MV-4-11 (cell line): ENCODE results near the gene POLL.
A peak's percentile ranks its signal among the peaks of the same experiment; 100 is the strongest.

Experiments
- DNase-seq: peaks from one replicate; lab custom pipeline; 2025; lab: John Stamatoyannopoulos, UW

The POLL gene

DNA sequence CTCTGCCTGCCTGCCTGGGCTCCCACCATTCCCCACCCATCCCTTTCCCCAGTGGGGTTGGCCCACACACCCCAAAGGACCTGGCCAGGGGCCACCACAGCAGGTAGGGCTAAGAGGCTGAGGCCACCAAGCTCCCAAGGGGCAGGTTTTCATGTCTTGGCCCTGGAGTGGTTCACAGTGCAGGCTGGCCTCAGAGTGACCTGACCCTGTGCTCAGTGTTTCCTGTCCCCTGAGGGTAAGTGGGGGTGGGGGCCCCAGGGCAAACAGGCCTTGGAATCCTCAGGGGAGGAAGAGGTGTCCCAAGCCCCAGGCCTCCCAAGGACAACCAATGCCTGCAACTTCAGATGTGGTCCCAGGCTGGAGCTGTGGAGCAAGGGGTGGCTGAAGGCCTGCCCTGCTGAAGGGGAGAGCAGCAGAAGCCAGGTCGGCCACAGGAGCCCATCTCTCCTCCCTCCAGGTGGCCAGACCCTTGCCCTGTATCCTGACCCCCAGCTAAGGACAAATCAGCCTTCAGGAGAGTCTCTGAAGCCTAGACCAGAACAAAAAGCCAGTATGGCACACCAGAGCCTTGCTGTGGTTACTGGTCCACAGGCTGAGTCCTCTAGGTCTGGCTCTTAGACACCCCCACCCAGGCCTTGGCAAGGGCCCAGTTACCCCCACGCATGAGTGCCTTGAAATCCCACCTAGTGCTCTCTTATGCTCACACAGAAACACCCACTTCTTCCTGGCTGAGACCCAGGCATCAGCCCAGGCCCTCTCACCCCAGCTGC lies 27.6 kb downstream of the POLL start:
- DNase-seq, result no peak

DNA sequence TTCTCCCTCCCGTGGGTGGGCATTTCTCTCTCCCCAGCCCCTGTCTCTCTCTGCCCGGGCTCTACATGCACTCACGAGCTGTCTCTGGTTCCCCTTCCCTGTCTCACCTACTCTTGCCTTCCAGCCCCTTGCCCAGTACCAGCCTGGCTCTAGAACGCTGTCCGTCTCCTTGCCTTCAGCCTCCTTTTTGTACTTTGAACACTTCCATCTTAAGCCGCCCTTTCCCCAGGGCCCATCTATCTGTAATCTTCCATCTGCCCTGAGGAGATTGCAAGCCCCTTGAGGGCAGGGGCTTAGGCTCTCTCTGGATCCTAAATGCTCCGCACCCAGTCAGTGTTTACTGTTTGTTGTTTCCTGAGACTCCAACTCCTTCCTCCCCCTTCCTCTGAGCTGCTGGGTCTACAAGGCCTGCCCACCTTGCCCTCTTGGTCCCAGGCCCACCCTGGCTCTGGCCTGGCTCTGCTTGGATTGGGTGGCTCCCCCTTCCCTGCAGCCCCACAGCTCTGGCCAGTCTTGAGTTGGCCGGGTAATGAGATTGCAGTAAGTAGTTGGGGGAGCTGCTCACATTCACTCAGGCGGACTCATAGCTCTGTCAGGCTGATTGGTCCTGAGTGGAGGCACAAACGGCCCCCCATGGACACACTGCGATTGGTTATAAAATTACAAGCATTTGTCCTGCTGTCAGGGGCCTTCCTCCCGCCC lies 28.3 kb downstream of the POLL start:
- DNase-seq, result no peak

DNA sequence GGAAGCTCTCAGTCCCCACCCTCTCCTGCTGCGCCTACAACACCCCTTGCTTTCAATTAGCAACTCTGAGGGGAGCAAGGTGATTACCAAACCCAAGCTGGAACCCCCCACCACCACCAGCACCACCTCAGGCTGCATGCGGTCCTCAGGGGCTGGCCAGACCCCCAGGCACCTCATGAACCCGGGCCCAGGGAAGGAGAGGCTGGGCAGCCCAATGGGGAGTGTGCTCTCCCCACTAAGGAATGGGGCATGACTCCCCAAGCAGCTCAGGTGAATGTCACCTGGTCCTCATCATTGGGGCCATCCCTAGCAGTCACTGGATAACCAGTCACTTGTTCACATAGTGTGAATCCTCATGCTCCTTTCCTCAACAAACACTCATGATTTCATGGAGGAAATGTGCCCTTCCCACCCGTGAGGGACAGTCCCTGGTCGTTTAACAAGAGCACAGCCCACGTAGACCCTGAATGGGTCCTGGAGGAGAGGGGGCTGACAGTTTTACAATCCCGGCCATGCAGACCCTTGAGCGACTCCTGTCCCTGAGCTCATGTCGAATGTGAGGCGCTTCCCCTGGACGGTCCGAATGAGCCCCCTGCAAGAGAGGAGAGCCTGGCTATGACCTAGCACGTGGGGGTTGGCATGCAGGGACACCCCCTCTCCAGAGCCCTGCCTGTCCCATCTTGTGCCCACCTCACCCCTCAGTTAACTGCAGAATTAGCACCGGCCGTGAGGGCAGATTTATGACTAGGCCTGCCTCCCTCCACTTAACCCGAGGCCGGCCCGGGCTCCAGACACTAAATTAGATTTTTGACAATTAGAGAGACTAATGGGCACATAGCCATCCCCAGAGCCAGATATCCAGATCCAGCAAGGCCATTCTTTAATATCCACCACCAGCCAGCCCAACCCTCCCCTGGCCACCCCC lies 29.1 kb downstream of the POLL start:
- DNase-seq, result no peak

- DNase-seq, result peak; percentile 59
Measured at GRCh38 chr10:101558204-101558603, 29.9 kb downstream of the POLL start.

GRCh38 chr10:101557541-101557940 lies 30.5 kb downstream of the POLL start:
- DNase-seq, result no peak

DNA sequence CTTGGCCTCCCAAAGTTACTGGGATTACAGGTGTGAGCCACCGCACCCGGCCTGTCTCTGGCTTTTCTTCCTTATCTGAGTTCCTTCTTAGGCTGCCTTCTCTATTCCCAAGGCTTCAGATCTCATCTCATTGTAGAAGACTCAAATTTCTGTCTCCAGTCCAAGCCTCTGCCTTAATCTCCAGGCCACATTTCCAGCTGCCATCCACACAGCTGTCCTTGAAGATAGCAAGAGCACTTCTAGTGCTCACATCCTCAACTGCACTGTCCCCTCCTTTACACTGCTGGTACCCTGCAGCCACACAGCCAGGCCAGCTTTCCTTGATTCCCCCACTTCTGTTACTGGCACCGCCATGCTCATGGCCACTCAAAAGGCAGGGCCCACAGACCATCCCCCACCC lies 35.6 kb downstream of the POLL start:
- DNase-seq, result no peak

GRCh38 chr10:101550965-101551364 lies 37.1 kb downstream of the POLL start:
- DNase-seq, result no peak

DNA sequence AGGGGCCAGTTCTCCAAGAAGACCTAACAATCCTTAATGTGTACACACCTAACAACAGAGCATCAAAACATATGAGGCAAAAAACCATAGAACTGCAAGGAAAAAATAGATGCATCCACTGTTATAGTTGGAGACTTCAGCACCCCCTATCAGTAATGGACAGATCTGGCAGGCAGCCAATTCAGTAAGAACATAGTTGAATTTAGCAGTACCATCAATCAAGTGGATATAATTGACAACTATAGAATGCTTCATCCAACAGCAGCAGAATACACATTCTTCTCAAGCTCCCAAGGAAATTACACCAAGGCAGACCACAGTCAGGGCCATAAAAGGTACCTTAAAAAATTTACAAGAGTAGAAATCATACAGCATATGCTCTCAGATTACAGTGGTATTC lies 42.2 kb downstream of the POLL start:
- no peak for DNase-seq

GRCh38 chr10:101538446-101538845 lies 49.6 kb downstream of the POLL start:
- DNase-seq, result no peak

GRCh38 chr10:101536800-101537199 lies 51.3 kb downstream of the POLL start:
- DNase-seq, result peak; percentile 2

GRCh38 chr10:101535949-101536348 lies 52.1 kb downstream of the POLL start:
- no peak for DNase-seq

DNA sequence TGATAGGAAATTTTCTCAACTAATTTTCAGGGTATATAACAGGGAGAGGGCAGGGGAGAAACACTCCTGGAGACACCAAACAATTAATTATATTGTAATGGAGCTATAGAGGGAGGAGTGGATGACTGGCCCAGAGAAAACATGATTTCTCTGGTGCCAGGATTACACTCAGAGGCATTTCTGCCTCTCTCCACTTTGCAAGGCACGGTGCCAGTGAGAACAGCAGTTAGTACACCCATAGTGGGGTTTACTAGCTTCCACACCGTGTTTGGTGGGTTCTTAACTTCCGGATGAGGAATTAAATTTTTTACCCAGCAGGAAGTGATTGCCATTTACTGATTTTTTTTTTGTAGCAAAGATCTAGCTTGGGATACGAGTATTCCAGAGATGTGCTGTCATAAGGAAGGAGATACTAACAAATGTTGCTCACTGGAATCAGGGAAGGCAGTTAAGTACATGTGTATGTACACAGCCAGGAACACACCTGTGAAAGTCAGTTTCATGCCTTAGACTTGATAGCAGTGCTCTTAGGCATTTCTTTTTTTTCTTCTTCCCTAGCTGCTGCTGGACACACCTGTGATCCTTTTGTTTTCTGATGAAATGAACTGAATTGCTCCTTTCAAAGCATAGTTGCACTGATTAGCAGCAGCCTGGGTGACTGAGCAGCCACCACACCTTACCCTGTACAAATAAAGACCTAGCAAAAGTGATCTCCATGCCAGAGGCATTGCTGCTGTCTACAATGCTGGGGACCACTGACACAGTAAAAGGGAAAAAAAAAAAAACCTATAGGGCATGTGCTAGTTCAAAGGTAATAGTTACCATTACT lies 58.1 kb downstream of the POLL start:
- DNase-seq, result no peak

GRCh38 chr10:101529207-101529606 lies 58.9 kb downstream of the POLL start:
- no peak for DNase-seq
